K562 (cell line): Measurements from ENCODE around the gene MYO7A. TPM values are rescaled to one million over a fixed set of nuclear protein-coding genes. Genes with fewer than 3 reads are reported as not detected.

Experiments used
- ATAC-seq: fragments of 200-7000 bp; cut with Tn5 transposase; 3 replicates; pipeline ENCODE4 v1.9.1; 2020; ENCODE audit warnings: moderate library complexity
- BruUV-seq: library from RNA; stranded (reverse); fragments of 400-500 nt; replicated peaks from 2 replicates; lab custom pipeline; 2021; lab: Mats Ljungman, UMichigan
- CTCF ChIA-PET: fragments of 300-600 bp; formaldehyde crosslinking; extraction: SDS; loops from one replicate; lab custom pipeline; 2021; ENCODE audit warnings: low intra/inter-chr PET ratio; lab: Yijun Ruan, JAX
- POLR2A ChIA-PET: fragments of 300-600, 350-650 bp; sonication (Branson Sonifier 250); formaldehyde crosslinking; extraction: SDS; loops from one replicate; lab custom pipeline; 2021; ENCODE audit warnings: antibody characterized with exemption, inconsistent platforms; lab: Yijun Ruan, JAX
- DNase-seq, 4 experiments: peaks; one replicate each; pipeline versions ENCODE4 v3.0.0 to v3.0.0-alpha.2; 2011 to 2018; ENCODE audit warnings: low spot score in 3 of 4, mixed read lengths in 3 of 4; ENCODE audit errors: extremely low read depth in 1 of 4
- FAIRE-seq: peaks from 2 replicates; lab custom pipeline; 2011; peaks lifted over from hg19 to GRCh38; lab: Jason Lieb, UNC
- H2AFZ ChIP-seq: 2 replicates; pipeline ENCODE4 v1.6.0; 2011; ENCODE audit warnings: low read depth, low read length, control low read depth, inconsistent platforms
- H3K27ac ChIP-seq: fragments of 200-600 bp; 3 replicates; pipeline ENCODE4 v1.8.0; 2011; ENCODE audit warnings: low read depth, mild to moderate bottlenecking, control low read depth, inconsistent platforms, low read length, moderate library complexity, mixed read lengths; ENCODE audit errors: extremely low read depth
- H3K27me3 ChIP-seq, 2 experiments: fragments of 300-600 bp in 1 of 2; 2 replicates in 1 of 2; 3 replicates in 1 of 2; pipeline versions ENCODE4 v1.6.0 to v1.8.0; 2011; ENCODE audit warnings: inconsistent platforms in 2 of 2, low read length in 2 of 2, mild to moderate bottlenecking in 1 of 2, mixed read lengths in 1 of 2, moderate library complexity in 1 of 2; ENCODE audit not compliant: control insufficient read depth in 2 of 2, insufficient read depth in 2 of 2
- H3K36me3 ChIP-seq: fragments of 300-600 bp; 3 replicates; pipeline ENCODE4 v1.8.0; 2011; ENCODE audit warnings: mild to moderate bottlenecking, low read length, inconsistent platforms; ENCODE audit not compliant: control insufficient read depth, insufficient read depth
- H3K4me1 ChIP-seq, 2 experiments: fragments of 200-600 bp in 1 of 2; replicated peaks in 1 of 2; 2 replicates in 1 of 2; 3 replicates in 1 of 2; pipeline versions ENCODE4 v1.5.1 to v1.8.0; 2011; ENCODE audit warnings: inconsistent platforms in 2 of 2, low read length in 2 of 2, mild to moderate bottlenecking in 1 of 2, mixed read lengths in 1 of 2, moderate library complexity in 1 of 2; ENCODE audit not compliant: control insufficient read depth in 2 of 2, insufficient read depth in 2 of 2
- H3K4me2 ChIP-seq: 2 replicates; pipeline ENCODE4 v1.6.1; 2011; ENCODE audit warnings: low read length, control low read depth, inconsistent platforms, mixed read lengths; ENCODE audit not compliant: insufficient read depth
- H3K4me3 ChIP-seq: fragments of 200-600 bp; sonication (generic), shearing (Covaris generic); 2 replicates; pipeline ENCODE4 v1.5.1; 2016; ENCODE audit warnings: control low read depth, inconsistent platforms
- H3K79me2 ChIP-seq: fragments of 200-600 bp; 3 replicates; pipeline ENCODE4 v1.8.0; 2011; ENCODE audit warnings: low read length, inconsistent platforms; ENCODE audit not compliant: control insufficient read depth, insufficient read depth
- H3K9ac ChIP-seq, 2 experiments: 2 replicates each; pipeline versions ENCODE4 v1.6.0 to v1.6.1; 2011; ENCODE audit warnings: low read depth in 2 of 2, low read length in 2 of 2, control low read depth in 1 of 2, inconsistent platforms in 1 of 2, mild to moderate bottlenecking in 1 of 2, mixed read lengths in 1 of 2; ENCODE audit not compliant: insufficient read depth in 1 of 2
- H3K9me1 ChIP-seq: one replicate; pipeline ENCODE4 v1.6.0; 2011; ENCODE audit warnings: inconsistent platforms, mild to moderate bottlenecking, low read length, moderate library complexity; ENCODE audit not compliant: control insufficient read depth, insufficient read depth
- H3K9me3 ChIP-seq: replicated peaks from 2 replicates; pipeline ENCODE4 v1.5.1; 2011; ENCODE audit warnings: low read depth, low read length, inconsistent platforms; ENCODE audit not compliant: control insufficient read depth, insufficient read depth
- H4K20me1 ChIP-seq: replicated peaks from 2 replicates; pipeline ENCODE4 v1.6.1; 2011; ENCODE audit warnings: low read length, inconsistent platforms, mixed read lengths; ENCODE audit not compliant: control insufficient read depth, insufficient read depth
- HSF4 ChIP-seq: fragments of 250-450 bp; sonication (Bioruptor Pico); IDR thresholded peaks from 2 replicates; pipeline ENCODE4 v2.1.2; 2022; ENCODE audit warnings: mild to moderate bottlenecking, moderate library complexity, borderline replicate concordance
- KDM1A ChIP-seq, 2 experiments: fragments of 450-650 bp; IDR thresholded peaks; 2 replicates each; pipeline ENCODE4 v1.6.1; 2016; ENCODE audit warnings: mild to moderate bottlenecking in 2 of 2
- MCM5 ChIP-seq: fragments of 450-650 bp; IDR thresholded peaks from 2 replicates; pipeline ENCODE4 v1.6.1; 2016; ENCODE audit warnings: low read depth
- NCOA4 ChIP-seq: fragments of 450-650 bp; IDR thresholded peaks from 2 replicates; pipeline ENCODE4 v1.6.1; 2018; ENCODE audit warnings: mild to moderate bottlenecking; ENCODE audit not compliant: partially characterized antibody
- NEUROD1 ChIP-seq: fragments of 150-350 bp; IDR thresholded peaks from 2 replicates; pipeline ENCODE4 v1.6.1; 2014; ENCODE audit warnings: borderline replicate concordance, low read length, low read depth; ENCODE audit not compliant: partially characterized antibody
- NR3C1 ChIP-seq: sonication (generic); formaldehyde crosslinking; IDR thresholded peaks from 2 replicates; pipeline ENCODE4 v1.8.1; 2022; ENCODE audit warnings: missing genetic modification reagents
- PRMT5 ChIP-seq: sonication (generic); formaldehyde crosslinking; IDR thresholded peaks from 2 replicates; pipeline ENCODE4 v1.5.0; 2020; ENCODE audit warnings: missing genetic modification reagents
- RBBP5 ChIP-seq: fragments of 200-600 bp; sonication (generic); IDR thresholded peaks from 2 replicates; pipeline ENCODE4 v1.6.1; 2012; ENCODE audit warnings: borderline replicate concordance, mild to moderate bottlenecking, low read length, control low read depth, inconsistent platforms; ENCODE audit not compliant: insufficient read depth, poor library complexity, severe bottlenecking
- SNRNP70 ChIP-seq: fragments of 200-400 bp; formaldehyde crosslinking; optimal IDR thresholded peaks from 2 replicates; pipeline ENCODE3; 2017; ENCODE audit warnings: low read depth, low read length
- TCF7 ChIP-seq: sonication (generic); IDR thresholded peaks from 2 replicates; pipeline ENCODE4 v1.6.1; 2016; ENCODE audit warnings: antibody characterized with exemption, borderline replicate concordance
- TEAD2 ChIP-seq: fragments of 450-650 bp; IDR thresholded peaks from 2 replicates; pipeline ENCODE4 v1.6.1; 2016; ENCODE audit warnings: missing genetic modification characterization, control low read depth, missing compliant biosample characterization
- VEZF1 ChIP-seq: fragments of 200-800 bp; sonication (Bioruptor generic); IDR thresholded peaks from 2 replicates; pipeline ENCODE4 v1.6.1; 2017; ENCODE audit warnings: missing genetic modification characterization, missing compliant biosample characterization
- ZC3H8 ChIP-seq: fragments of 450-650 bp; IDR thresholded peaks from 2 replicates; pipeline ENCODE4 v1.6.1; 2017
- ZNF507 ChIP-seq: conservative IDR thresholded peaks from 2 replicates; pipeline ENCODE4 v1.6.1; 2017; ENCODE audit warnings: missing genetic modification characterization, missing compliant biosample characterization
- WGBS: fragments of 100-300 bp; shearing (Covaris generic); methylation state at CpG from one replicate; pipeline ENCODE4 v1.1.6; 2016; ENCODE audit warnings: low coverage, mixed read lengths; ENCODE audit not compliant: insufficient coverage; ENCODE audit errors: missing lambda C conversion rate; 5-methylcytosine and 5-hydroxymethylcytosine counted together
- in situ Hi-C: fragments of 300-500 bp; cut with MboI; formaldehyde crosslinking; loops from 4 replicates; pipeline ENCODE4 v1.15.0; 2018; ENCODE audit warnings: inconsistent platforms, mixed read lengths
- intact Hi-C: fragments of 100-400 bp; cut with micrococcal nuclease; formaldehyde crosslinking; loops from 2 replicates; pipeline ENCODE4 v1.14.2; 2022
- polyA plus RNA-seq, 8 experiments: library from polyadenylated mRNA; depleted of rRNA in 4 of 8; stranded (reverse) in 5 of 8; unstranded in 3 of 8; fragments of >200 nt; fragmentation: Nextera tagmentation in 2 of 8; fragmentation: Illumina TruSeq in 1 of 8; extraction: Ambion mirVana in 2 of 8; extraction: Trizol in 1 of 8; gene quantifications; 2 replicates each; pipeline versions ENCODE4 v1.2.1 to v1.2.3, GENCODE V29; 2011 to 2014; ENCODE audit warnings: inconsistent platforms in 1 of 8, missing spikeins in 1 of 8
- total RNA-seq, 7 experiments: library from RNA; depleted of rRNA in 6 of 7; stranded (reverse); fragments of >200 nt in 6 of 7; fragmentation: Illumina TruSeq in 2 of 7; extraction: Trizol in 2 of 7; gene quantifications; 2 replicates each; pipeline versions ENCODE4 v1.2.1 to v1.2.3, GENCODE V29; 2011 to 2021; ENCODE audit warnings: low replicate concordance in 1 of 7
- TF ChIP-seq, protein P1 (sequence below): fragments of 450-650 bp; formaldehyde crosslinking; IDR thresholded peaks from 2 replicates; pipeline ENCODE4 v1.4.0; 2020; ENCODE audit warnings: mild to moderate bottlenecking
- TF ChIP-seq, protein P2 (sequence below): sonication (generic); formaldehyde crosslinking; IDR thresholded peaks from 2 replicates; pipeline ENCODE4 v1.8.0; 2022; ENCODE audit warnings: missing genetic modification reagents, mild to moderate bottlenecking, borderline replicate concordance
- TF ChIP-seq, protein P3 (sequence below): sonication (generic); formaldehyde crosslinking; IDR thresholded peaks from 2 replicates; pipeline ENCODE4 v1.8.1; 2023; ENCODE audit warnings: mild to moderate bottlenecking, missing genetic modification reagents

Gene MYO7A
- total and polyA plus RNA-seq, 9 of the 15 experiments (the other 6 are each of a cell fraction or from before 2014, with no cell fraction given) = 0.01 to 0.11 (median 0.07) TPM; not detected in 1

GRCh38 chr11:77155082-77155475 is 27.0 kb downstream of the MYO7A start:
- Histone ChIP-seq H3K27ac (no peak overlapping the region), H3K4me1 (peaks cover 0 to 5% of the 10 kb centered on the region in 2 experiments; a peak in 2 of 5 replicates), H3K4me2 (no peak overlapping the region), H4K20me1 (no peaks in the 10 kb centered on the region; the same call in 1 of the 2 replicates), H3K9me3 (no peaks in the 10 kb centered on the region), H3K9ac (no peak overlapping the region), H2AFZ (no peak overlapping the region), H3K79me2 (no peaks in the 10 kb centered on the region), H3K4me3 (no peak overlapping the region), H3K36me3 (no peaks in the 10 kb centered on the region), H3K9me1 (no peaks in the 10 kb centered on the region), H3K27me3 (peaks cover 13 to 93% of the 10 kb centered on the region in 2 experiments; a peak in 4 of 5 replicates)
- FAIRE-seq = no peak
- no TSS peak for BruUV-seq
- ATAC-seq = no peak
- WGBS = 0% methylated on average over 3 of the region's 4 CpGs
- in situ Hi-C loops = no loop called here
- TF ChIP-seq NR3C1 (no peak), NEUROD1 (no peak), NCOA4 (no peak), HSF4 (no peak), SNRNP70 (no peak), KDM1A (IDR thresholded peaks at IDR 0.05) (no peak), ZC3H8 (no peak), PRMT5 (CRISPR knock-in tag) (no peak), TEAD2 (no peak), RBBP5 (no peak), MCM5 (no peak), ZNF507 (tag) (no peak), TCF7 (no peak), VEZF1 (CRISPR knock-in tag) (no peak)
- TF ChIP-seq, protein P1, sequence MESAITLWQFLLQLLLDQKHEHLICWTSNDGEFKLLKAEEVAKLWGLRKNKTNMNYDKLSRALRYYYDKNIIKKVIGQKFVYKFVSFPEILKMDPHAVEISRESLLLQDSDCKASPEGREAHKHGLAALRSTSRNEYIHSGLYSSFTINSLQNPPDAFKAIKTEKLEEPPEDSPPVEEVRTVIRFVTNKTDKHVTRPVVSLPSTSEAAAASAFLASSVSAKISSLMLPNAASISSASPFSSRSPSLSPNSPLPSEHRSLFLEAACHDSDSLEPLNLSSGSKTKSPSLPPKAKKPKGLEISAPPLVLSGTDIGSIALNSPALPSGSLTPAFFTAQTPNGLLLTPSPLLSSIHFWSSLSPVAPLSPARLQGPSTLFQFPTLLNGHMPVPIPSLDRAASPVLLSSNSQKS (CRISPR knock-in tag) = no peak
- TF ChIP-seq, protein P2, sequence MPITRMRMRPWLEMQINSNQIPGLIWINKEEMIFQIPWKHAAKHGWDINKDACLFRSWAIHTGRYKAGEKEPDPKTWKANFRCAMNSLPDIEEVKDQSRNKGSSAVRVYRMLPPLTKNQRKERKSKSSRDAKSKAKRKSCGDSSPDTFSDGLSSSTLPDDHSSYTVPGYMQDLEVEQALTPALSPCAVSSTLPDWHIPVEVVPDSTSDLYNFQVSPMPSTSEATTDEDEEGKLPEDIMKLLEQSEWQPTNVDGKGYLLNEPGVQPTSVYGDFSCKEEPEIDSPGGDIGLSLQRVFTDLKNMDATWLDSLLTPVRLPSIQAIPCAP (CRISPR knock-in tag) = no peak
- TF ChIP-seq, protein P3, sequence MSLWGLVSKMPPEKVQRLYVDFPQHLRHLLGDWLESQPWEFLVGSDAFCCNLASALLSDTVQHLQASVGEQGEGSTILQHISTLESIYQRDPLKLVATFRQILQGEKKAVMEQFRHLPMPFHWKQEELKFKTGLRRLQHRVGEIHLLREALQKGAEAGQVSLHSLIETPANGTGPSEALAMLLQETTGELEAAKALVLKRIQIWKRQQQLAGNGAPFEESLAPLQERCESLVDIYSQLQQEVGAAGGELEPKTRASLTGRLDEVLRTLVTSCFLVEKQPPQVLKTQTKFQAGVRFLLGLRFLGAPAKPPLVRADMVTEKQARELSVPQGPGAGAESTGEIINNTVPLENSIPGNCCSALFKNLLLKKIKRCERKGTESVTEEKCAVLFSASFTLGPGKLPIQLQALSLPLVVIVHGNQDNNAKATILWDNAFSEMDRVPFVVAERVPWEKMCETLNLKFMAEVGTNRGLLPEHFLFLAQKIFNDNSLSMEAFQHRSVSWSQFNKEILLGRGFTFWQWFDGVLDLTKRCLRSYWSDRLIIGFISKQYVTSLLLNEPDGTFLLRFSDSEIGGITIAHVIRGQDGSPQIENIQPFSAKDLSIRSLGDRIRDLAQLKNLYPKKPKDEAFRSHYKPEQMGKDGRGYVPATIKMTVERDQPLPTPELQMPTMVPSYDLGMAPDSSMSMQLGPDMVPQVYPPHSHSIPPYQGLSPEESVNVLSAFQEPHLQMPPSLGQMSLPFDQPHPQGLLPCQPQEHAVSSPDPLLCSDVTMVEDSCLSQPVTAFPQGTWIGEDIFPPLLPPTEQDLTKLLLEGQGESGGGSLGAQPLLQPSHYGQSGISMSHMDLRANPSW (CRISPR knock-in tag) = no peak
- intact Hi-C loops = no loop called here
- ChIA-PET CTCF (no interaction called here), POLR2A (interaction anchor here (0.6 to 0.8 kb wide), 2 partner anchors 15 to 342 kb away, joined by 3 read pairs; no protein-coding TSS in a partner anchor)
- DNase-seq = no peak
